ENCODE measurements around the gene SLC22A31. TPM values are rescaled to one million over a fixed set of nuclear protein-coding genes. Genes with fewer than 3 reads are reported as not detected.

The SLC22A31 gene
- total RNA-seq, 1 donor from 2014 or later = not detected

DNA sequence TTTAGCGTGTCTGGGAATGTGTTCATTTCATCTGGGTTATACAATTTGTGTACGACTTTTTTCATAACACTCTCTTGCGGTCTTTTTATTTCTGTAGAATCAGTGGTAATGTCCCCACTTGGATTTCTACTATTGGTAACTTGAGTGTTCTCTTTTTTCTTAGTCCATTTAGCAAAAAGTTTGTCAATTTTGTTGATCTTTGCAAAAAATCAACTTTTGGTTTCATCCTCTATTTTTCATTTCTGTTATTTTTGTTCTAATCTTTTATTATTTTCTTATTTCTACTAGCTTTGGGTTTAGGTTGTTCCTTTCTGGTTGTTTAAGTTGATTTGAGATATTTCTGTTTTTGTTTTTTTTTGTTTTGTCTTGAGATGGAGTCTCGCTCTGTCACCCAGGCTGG, 7.7 kb upstream of the SLC22A31 start:
- Mint-ChIP-seq H3K27ac (no peak overlapping the region), H3K36me3 (ENCODE audit: low read depth) (no peaks in the 10 kb centered on the region), H3K27me3 (peaks cover 32% of the 10 kb centered on the region), H3K4me3 (no peak overlapping the region), H3K9me3 (peaks cover 2% of the 10 kb centered on the region), H3K4me1 (peaks cover 4% of the 10 kb centered on the region)
- ChIA-PET CTCF (interaction anchor here (0.6 kb wide), 1 partner anchor 41 kb away, joined by 3 read pairs; no protein-coding TSS in a partner anchor), POLR2A (no interaction called here)
- no peak for DNase-seq
- TF ChIP-seq, protein P1, sequence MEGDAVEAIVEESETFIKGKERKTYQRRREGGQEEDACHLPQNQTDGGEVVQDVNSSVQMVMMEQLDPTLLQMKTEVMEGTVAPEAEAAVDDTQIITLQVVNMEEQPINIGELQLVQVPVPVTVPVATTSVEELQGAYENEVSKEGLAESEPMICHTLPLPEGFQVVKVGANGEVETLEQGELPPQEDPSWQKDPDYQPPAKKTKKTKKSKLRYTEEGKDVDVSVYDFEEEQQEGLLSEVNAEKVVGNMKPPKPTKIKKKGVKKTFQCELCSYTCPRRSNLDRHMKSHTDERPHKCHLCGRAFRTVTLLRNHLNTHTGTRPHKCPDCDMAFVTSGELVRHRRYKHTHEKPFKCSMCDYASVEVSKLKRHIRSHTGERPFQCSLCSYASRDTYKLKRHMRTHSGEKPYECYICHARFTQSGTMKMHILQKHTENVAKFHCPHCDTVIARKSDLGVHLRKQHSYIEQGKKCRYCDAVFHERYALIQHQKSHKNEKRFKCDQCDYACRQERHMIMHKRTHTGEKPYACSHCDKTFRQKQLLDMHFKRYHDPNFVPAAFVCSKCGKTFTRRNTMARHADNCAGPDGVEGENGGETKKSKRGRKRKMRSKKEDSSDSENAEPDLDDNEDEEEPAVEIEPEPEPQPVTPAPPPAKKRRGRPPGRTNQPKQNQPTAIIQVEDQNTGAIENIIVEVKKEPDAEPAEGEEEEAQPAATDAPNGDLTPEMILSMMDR (IDR thresholded peaks at IDR 0.05) = no peak
- intact Hi-C loops (cut with micrococcal nuclease) = no loop called here
- no peak for ATAC-seq (ENCODE audit: low read depth)

DNA sequence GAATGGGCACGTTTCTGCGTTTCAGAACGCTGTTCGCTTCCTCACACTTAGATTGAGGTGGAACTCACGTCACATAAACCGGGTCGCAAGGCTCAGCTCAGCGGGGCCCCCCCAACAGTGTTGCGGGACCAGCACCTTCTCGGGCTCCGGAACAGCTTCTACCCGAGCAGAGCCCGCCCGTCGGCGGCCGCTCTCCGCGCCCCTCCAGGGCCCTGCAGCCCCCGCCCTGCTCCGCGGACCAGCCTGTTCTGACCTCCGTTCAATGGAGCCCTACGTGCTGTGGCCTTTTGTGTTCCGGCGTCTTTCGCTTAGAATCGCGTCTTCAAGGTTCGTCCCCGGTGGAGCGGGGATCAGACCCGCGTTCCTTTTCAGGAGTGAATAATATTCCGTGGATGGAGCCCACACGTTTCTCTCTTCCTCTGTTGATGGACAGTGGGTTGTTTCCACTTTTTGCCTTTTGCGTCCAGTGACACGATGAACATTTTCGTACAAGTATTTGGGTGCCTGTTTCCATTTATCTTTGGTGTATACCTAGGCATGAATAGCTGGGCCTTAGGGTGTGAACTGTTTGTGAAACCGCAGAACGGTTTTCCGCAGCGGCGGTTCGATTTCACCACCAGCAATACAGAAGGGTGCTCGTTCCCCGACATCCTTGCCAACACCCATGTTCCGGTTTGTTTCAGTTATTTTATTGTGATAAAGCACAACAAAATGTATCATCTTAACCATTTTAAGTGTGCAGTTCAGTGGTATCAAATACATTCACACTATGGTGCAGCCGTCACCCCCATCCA, 2.3 kb upstream of the SLC22A31 start:
- Mint-ChIP-seq H3K4me3 (peak overlapping the region; percentile 67), H3K36me3 (ENCODE audit: low read depth) (no peaks in the 10 kb centered on the region), H3K27me3 (peaks cover 38% of the 10 kb centered on the region), H3K9me3 (peaks cover 6% of the 10 kb centered on the region), H3K27ac (no peak overlapping the region), H3K4me1 (peaks cover 14% of the 10 kb centered on the region)
- no peak for DNase-seq
- intact Hi-C loops (cut with micrococcal nuclease) = no loop called here
- no peak for ATAC-seq (ENCODE audit: low read depth)
- POLR2A ChIA-PET = interaction anchor here (0.9 kb wide), 1 partner anchor 15 kb away, joined by 3 read pairs; the partner anchor contains the start of gene ZNF778
- TF ChIP-seq, protein P1 (IDR thresholded peaks at IDR 0.05) = no peak
- CTCF ChIA-PET = no interaction called here

DNA sequence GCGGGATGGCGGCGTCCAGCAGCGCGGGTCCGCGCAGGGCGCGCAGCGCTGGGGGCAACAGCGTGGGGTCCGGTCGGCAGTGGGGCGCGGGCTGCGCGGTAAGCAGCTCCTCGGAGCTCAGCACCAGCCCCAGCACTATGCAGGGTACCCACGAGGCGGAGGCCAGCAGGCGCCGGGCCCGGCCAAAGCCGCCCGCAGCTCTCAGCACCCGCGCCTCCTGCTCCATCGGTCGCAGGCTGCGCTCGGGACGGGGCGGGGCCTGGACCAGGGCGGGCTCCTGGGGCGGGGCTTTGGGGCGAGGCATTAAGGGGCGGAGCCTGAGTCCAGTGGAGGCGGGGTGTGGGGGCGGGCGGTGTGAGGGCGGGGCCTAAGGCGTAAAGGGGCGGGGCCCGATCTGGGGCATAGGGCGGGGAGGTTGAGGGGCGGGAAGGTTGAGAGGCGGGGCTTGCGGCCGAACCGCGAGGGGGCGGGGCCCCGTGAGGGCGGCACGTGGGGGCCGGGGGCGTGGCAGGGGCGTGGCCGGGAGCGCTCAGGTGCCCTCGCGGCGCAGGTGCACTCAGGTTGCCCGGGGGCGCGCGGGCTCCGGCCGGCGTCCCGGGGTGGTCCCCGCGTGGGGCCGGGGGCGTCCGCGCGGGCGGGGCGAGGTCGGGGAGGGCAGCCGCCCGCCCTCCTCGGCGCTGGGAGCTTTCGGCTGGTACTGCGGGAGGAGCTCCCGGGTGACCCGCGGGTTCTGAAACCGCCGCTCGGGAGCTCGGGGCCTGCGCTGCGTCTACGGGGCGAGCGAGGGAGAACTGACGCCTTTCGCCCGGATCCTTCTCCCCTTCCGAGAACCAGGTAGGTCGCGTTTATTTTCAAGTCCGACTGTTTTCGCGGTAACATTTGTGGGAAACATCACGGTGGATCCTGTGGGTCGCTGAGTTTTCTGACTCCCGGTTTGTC, 1.4 kb upstream of the SLC22A31 start:
- H3K9me3 Mint-ChIP-seq = peaks cover 6% of the 10 kb centered on the region
- ChIA-PET CTCF (no interaction called here), POLR2A (interaction anchor here (1.0 kb wide), 1 partner anchor 16 kb away, joined by 3 read pairs; the partner anchor contains the start of gene ZNF778)
- no peaks in the 10 kb centered on the region for H3K36me3 Mint-ChIP-seq (ENCODE audit: low read depth)
- H3K4me1 Mint-ChIP-seq = peaks cover 14% of the 10 kb centered on the region
- TF ChIP-seq, protein P1 (IDR thresholded peaks at IDR 0.05) = no peak
- DNase-seq (peak; percentile 72), ATAC-seq (ENCODE audit: low read depth) (peak; percentile 97)
- H3K27me3 Mint-ChIP-seq = peaks cover 37% of the 10 kb centered on the region
- intact Hi-C loops (cut with micrococcal nuclease) = loop anchor here (1.0 kb wide), 1 partner anchor 30 kb away; the partner anchor contains the start of gene CDH15
- H3K27ac Mint-ChIP-seq = no peak overlapping the region
- peak overlapping the region; percentile 67 for H3K4me3 Mint-ChIP-seq

DNA sequence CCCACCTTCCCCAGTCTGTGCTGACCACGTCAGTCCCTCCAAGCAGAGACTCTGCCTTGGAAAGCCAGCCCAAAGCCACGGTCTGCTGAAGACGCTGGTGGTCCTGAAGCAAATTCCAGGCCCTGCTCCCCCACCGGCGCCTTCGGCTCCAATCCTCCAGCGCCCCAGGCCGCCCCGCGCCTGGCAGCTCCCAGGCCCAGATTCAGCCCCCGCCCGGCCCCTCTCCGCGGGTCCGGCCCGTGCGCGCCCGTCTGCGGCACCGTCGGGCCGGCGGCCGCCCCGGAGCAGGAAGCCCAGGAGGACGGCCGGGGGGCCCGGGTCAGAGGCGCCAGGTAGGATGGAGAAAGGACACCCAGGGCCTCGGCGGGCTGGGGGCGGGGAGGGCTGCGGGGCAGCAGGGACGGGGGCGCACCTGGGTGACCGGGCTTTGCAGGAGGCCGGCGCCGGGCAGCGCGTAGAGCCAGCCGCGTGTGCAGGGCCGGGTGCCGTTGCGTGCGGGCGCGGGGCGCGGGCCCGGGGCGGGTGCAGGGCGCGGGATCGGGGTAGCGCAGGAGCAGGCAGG, 594 bp upstream of the SLC22A31 start:
- ChIA-PET POLR2A (interaction anchor here (1.0 kb wide), 1 partner anchor 17 kb away, joined by 3 read pairs; the partner anchor contains the start of gene ZNF778), CTCF (no interaction called here)
- TF ChIP-seq, protein P1 (IDR thresholded peaks at IDR 0.05) = no peak
- Mint-ChIP-seq H3K27me3 (peaks cover 33% of the 10 kb centered on the region), H3K36me3 (ENCODE audit: low read depth) (no peaks in the 10 kb centered on the region), H3K27ac (no peak overlapping the region), H3K4me3 (no peak overlapping the region), H3K4me1 (peaks cover 14% of the 10 kb centered on the region), H3K9me3 (peaks cover 6% of the 10 kb centered on the region)
- intact Hi-C loops (cut with micrococcal nuclease) = loop anchor here (1.0 kb wide), 1 partner anchor 30 kb away; the partner anchor contains the start of gene CDH15
- DNase-seq (no peak), ATAC-seq (ENCODE audit: low read depth) (no peak)

Data from activated B cell treated with CpG ODN at 0.5 μM for 24 hours (primary cell).